ENCODE data around the gene DLGAP1.
"Not testable (repeated sequence)": the region's sequence is repeated elsewhere in the genome, so short reads cannot be mapped to it uniquely, and the experiment has no call there.

DLGAP1 gene

GRCh38 chr18:3706279-3707097 is 748.6 kb downstream of the DLGAP1 start:
- peak in 1 of 2 donors; percentile 27 for DNase-seq

- no peak for DNase-seq
Measured at GRCh38 chr18:3704556-3705344, 750.4 kb downstream of the DLGAP1 start.

DNA sequence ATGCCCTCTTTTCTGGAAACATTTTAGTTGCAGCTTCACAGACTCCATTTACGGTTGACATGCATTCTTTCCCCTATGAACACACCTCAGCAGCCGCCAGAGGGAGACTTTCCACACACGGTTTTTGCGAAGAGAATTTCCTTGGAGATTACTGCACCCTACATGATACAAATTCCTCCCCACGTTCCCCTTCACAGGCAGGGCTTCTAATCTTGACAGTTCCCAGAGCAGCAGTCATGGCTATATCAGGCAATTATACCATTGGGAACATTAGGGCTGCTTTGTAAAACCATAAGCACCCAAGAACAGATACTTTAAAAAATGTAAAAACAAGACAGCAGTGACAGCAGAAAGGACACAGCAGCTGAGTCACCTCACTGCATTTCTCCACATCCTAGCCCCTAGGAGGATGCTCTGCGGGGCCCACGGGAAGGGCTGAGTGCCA is 751.4 kb downstream of the DLGAP1 start:
- DNase-seq = peak; percentile 5 to 12

- DNase-seq = peak in 1 of 2 donors; percentile 25
Measured at GRCh38 chr18:3699707-3700567, 755.2 kb downstream of the DLGAP1 start.

DNA sequence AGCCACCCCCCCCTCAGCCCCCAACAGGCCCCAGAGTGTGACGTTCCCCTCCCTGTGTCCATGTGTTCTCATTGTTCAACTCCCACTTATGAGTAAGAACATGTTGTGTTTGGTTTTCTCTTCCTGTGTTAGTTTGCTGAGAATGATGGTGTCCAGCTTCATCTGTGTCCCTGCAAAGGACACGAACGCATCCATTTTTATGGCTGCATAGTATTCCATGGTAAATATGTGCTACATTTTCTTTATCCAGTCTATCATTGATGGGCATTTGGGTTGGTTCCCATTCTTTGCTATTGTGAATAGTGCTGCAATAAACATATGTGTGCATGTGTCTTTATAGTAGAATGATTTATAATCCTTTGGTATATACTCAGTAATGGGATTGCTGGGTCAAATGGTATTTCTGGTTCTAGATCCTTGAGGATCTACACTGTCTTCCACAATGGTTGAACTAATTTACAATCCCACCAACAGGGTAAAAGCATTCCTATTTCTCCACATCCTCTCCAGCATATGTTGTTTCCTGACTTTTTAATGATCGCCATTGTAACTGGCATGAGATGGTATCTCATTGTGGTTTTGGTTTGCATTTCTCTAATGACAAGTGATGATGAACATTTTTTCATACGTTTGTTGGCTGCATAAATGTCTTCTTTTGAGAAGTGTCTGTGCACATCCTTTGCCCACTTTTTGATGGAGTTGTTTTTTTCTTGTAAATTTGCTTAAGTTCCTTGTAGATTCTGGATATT is 760.9 kb downstream of the DLGAP1 start:
- DNase-seq = not testable (repeated sequence)

GRCh38 chr18:3693410-3693809 is 761.7 kb downstream of the DLGAP1 start:
- DNase-seq = no peak

DNA sequence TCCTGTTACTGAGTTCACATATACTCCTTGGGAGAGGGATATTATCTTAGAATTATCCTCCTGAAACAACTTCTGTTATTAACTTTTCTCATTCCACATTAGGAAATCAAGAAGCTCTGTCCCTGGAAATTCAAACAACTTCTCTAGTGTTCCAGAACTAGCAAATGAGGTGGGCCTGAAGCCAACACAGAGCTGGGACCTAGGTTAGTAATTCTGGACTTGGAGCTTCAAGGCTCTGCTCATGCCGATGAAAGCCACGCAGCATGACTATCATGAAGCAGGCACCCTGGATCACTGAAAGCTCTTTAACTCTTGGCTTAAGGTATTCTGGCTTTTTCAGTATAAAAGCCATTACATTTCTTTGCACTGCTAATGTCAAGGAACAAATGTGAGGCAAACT is 762.4 kb downstream of the DLGAP1 start:
- DNase-seq = no peak

- DNase-seq = no peak
Measured at GRCh38 chr18:3692113-3692621, 762.9 kb downstream of the DLGAP1 start.

- DNase-seq = no peak
Measured at GRCh38 chr18:3691705-3692104, 763.4 kb downstream of the DLGAP1 start.

DNA sequence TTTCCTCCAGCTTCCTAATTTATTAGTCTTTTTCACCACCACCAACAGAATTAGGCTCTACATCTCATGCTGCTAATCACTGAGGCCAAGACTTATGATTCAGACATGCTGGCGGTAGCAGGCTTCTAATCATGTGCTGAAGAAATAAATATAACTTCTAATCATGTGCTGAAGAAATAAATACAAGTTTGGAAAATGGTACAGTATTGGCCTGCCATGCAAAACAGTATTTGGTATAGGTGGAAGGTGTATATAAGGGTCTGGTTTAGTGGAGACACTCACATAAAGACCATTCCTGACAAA is 764.4 kb downstream of the DLGAP1 start:
- DNase-seq = no peak

GRCh38 chr18:3689986-3690763 is 764.9 kb downstream of the DLGAP1 start:
- no peak for DNase-seq

- no peak for DNase-seq
Measured at GRCh38 chr18:3689091-3689490, 766.0 kb downstream of the DLGAP1 start.

GRCh38 chr18:3688690-3689089 is 766.4 kb downstream of the DLGAP1 start:
- no peak for DNase-seq

- no peak for DNase-seq
Measured at GRCh38 chr18:3683483-3683882, 771.6 kb downstream of the DLGAP1 start.

- no peak for DNase-seq
Measured at GRCh38 chr18:3682061-3682460, 773.0 kb downstream of the DLGAP1 start.

DNA sequence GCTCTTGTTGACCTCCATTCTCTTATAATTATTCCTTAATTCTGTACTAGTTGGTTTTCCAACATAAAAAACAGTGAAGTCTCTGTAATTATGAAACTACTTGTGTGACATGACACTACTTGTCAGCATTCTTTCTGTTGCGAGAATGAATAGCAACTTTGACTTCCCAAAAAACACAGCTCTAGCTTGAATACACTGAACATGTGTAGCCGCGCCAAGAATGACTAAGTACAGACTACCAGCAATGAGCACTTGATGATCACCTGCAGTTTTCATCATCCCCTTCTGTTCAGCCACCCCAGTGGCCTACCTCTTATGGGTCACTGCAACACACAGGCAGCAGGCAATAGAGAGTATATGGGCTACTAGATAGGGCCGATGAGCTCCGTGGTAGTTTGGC is 775.9 kb downstream of the DLGAP1 start:
- peak in 1 of 2 donors; percentile 19 for DNase-seq

GRCh38 chr18:3675994-3676393 is 779.1 kb downstream of the DLGAP1 start:
- no peak for DNase-seq

GRCh38 chr18:3675446-3675845 is 779.7 kb downstream of the DLGAP1 start:
- DNase-seq = no peak

DNA sequence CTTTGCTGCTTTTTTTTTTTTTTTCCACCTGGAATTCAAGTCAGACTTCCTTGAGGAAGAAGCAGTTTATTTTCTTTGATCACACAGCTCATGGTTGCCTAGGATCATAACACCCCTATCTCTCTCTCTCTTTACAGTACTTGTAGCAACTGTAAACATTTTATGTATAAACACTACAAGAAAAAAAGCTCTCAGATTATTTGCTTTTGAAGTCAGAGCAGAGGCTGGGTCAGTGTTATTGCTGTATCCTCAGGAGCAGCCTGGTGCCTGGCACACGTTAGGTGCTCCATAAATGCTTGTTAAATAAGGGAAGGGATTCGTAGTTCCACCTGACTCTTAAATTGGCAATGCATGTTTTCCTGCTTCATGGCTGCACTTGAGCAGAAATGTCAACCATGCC is 783.9 kb downstream of the DLGAP1 start:
- DNase-seq = no peak

GRCh38 chr18:3669376-3669775 is 785.7 kb downstream of the DLGAP1 start:
- DNase-seq = no peak
